ENCODE data around the gene NCCRP1.
"Not testable (repeated sequence)": the region's sequence is repeated elsewhere in the genome, so short reads cannot be mapped to it uniquely, and the experiment has no call there.

NCCRP1 gene

DNA sequence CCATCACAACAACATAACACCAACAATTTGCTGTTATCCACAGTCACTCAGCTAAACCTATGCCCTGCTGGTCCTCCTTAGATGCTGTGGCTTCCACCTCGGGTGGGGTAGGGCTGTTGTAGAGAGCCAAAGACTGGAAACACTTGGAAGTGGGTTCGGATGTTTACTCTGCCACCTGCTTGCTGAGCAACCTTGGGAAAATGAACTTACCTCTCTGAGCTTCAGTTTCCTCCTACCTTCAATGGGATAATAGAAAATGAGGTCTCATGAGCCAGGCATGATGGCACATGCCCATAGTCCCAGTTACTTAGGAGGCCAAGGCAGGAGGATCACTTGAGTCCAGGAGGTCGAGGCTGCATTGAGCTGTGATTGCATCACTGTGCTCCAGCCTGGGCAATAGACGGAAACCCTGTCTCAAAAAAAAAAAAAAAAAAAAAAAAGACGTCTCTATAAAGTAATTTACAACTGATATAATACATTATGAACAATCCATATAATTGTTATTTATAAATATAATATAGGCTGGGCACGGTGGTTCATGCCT, 10.6 kb downstream of the NCCRP1 start:
- H3K4me1 Mint-ChIP-seq, result no peaks in the 10 kb centered on the region
- H3K9me3 Mint-ChIP-seq, result no peaks in the 10 kb centered on the region
- no peak overlapping the region for H3K27ac Mint-ChIP-seq
- no peak overlapping the region for H3K4me3 Mint-ChIP-seq
- H3K36me3 Mint-ChIP-seq, result no peaks in the 10 kb centered on the region
- H3K27me3 Mint-ChIP-seq, result peaks cover 15% of the 10 kb centered on the region

DNA sequence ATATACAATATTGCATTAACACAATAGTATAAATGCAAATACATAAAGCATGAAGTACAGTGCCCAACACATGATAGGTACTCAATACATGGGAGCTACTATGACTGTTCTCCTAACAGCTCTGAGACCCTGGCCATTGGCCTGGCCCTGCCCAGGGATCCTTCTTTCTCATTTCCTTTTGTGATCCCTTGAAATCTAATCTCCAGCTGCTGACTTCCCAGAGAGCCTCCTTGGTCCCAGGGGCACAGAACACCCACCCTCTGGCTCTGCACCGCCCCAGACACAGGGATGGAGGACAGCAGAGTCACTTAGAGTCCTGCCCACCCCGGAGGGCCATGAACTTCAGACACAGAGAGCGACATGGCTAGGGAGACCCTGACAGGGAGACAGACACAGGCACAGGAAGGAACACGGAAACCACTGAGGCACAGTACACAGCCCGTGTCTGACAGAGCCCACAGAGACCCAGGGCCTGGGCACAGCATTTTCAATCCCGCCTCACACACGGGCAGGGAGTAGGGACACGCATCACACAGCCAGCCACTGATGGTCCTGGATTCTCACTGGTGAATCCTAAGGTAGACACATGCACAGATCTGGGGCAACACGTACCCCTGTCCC, 11.5 kb downstream of the NCCRP1 start:
- Mint-ChIP-seq H3K27me3 (peaks cover 10% of the 10 kb centered on the region), H3K4me3 (no peak overlapping the region), H3K27ac (no peak overlapping the region), H3K36me3 (no peaks in the 10 kb centered on the region), H3K4me1 (no peaks in the 10 kb centered on the region), H3K9me3 (no peaks in the 10 kb centered on the region)

DNA sequence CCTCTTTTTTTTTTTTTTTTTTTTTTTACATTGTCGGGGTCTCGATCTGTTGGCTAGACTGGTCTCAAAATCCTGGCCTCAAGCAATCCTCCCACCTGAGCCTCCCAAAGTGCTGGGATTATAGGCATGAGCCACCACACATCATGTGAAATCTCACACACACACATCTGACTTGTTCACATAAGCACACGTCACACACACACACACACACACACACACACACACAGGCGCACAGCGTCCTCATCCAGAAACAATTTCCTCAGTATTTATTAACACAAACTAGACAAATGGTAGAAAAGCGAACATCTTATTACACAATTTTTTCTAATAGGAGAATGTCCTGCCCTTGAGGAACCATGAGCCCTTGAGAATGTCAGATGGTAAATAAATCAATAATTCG, 12.4 kb downstream of the NCCRP1 start:
- Mint-ChIP-seq H3K36me3 (no peaks in the 10 kb centered on the region), H3K27ac (no peak overlapping the region), H3K4me3 (no peak overlapping the region), H3K4me1 (no peaks in the 10 kb centered on the region), H3K27me3 (peaks cover 5% of the 10 kb centered on the region), H3K9me3 (no peaks in the 10 kb centered on the region)

DNA sequence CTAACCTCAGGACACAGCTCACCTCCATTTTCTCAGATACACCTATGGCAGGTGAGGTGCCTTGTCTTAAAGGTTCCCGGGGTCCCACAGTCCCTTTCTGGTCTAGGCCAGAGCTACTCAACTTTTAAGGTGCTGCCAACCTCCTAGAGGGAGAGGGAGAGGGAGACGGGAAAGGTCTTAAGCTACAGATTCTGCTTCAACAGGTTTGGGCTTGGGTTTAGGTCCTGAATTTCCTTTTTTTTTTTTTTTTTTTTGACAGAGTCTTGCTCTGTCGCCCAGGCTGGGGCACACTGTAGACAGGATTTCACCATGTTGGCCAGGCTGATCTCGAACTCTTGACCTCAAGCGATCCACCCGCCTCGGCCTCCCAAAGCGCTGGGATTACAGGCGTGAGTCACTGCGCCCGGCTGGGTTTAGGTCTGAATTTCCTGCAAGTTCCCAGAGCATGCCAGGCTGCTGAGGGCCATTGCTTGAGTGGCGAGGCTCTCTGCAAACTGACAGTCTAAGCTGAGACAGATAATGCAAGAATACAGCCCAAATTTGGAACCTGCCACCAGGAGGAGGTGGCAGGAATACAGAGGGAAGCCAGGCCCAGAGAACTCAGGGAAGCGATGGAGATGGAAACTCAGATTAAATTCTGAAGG, 15.1 kb downstream of the NCCRP1 start:
- H3K36me3 Mint-ChIP-seq, result no peaks in the 10 kb centered on the region
- no peak overlapping the region for H3K27ac Mint-ChIP-seq
- no peaks in the 10 kb centered on the region for H3K4me1 Mint-ChIP-seq
- no peaks in the 10 kb centered on the region for H3K27me3 Mint-ChIP-seq
- no peak overlapping the region for H3K4me3 Mint-ChIP-seq
- H3K9me3 Mint-ChIP-seq, result no peaks in the 10 kb centered on the region

DNA sequence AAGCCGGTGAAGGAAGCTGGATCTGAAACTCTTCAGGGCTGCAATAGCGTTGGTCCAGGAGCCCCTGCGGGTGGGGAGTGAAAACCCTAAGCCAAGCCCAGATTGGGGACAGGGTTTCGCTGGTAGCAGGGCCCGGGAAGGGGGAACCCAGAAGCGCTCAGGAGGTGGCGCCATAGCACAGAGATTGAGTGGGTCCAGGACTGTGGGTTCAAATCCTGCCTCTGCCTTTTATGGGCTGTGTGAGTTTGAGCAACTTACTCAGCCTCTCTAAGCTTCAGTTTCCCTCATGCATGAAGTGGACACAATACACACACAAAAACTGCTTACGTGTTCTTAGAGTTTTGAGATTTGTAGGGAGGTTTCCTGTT, 15.6 kb downstream of the NCCRP1 start:
- Mint-ChIP-seq H3K9me3 (no peaks in the 10 kb centered on the region), H3K27ac (no peak overlapping the region), H3K4me1 (no peaks in the 10 kb centered on the region), H3K27me3 (peaks cover 2% of the 10 kb centered on the region), H3K4me3 (no peak overlapping the region), H3K36me3 (no peaks in the 10 kb centered on the region)

DNA sequence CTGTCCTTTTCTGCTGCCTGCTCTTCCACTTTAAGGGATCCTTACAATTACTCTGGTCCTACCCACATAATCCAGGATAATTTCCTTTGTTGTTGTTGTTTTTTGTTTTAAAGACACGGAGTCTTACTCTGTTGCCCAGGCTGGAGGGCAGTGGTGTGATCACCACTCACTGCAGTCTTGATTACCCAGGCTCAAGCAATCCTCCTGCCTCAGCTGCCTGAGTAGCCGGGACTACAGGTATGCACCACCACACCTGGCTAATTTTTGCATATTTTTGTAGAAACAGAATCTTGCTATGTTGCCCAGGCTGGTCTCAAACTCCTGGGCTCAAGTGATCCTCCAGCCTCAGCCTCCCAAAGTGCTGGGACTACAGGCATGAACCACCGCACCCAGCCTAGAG, 18.6 kb downstream of the NCCRP1 start:
- not testable (repeated sequence) for H3K9me3 Mint-ChIP-seq, H3K27me3 Mint-ChIP-seq, H3K36me3 Mint-ChIP-seq, H3K4me3 Mint-ChIP-seq, H3K4me1 Mint-ChIP-seq, H3K27ac Mint-ChIP-seq

DNA sequence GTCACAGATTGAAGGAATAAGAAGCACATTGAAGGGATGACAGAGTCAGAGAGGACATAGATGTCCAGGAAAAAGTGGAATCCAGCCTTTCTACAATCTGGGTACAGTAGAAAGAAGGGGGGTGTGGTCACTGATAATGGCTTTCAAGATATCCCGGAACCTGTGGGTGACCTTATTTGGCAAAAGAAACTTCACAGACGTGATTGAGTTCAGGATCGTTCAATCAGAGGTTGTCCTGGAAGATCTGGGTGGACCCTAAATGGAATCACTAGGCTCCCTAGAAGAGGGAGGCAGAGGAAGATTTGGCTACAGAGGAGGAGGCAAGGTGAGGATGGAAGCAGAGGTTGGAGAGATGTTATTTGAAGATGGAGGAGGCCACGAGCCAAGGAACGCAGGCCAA, 20.3 kb downstream of the NCCRP1 start:
- no peak overlapping the region for H3K4me3 Mint-ChIP-seq
- no peaks in the 10 kb centered on the region for H3K36me3 Mint-ChIP-seq
- no peaks in the 10 kb centered on the region for H3K4me1 Mint-ChIP-seq
- peaks cover 11% of the 10 kb centered on the region for H3K27me3 Mint-ChIP-seq
- H3K9me3 Mint-ChIP-seq, result no peaks in the 10 kb centered on the region
- H3K27ac Mint-ChIP-seq, result no peak overlapping the region

DNA sequence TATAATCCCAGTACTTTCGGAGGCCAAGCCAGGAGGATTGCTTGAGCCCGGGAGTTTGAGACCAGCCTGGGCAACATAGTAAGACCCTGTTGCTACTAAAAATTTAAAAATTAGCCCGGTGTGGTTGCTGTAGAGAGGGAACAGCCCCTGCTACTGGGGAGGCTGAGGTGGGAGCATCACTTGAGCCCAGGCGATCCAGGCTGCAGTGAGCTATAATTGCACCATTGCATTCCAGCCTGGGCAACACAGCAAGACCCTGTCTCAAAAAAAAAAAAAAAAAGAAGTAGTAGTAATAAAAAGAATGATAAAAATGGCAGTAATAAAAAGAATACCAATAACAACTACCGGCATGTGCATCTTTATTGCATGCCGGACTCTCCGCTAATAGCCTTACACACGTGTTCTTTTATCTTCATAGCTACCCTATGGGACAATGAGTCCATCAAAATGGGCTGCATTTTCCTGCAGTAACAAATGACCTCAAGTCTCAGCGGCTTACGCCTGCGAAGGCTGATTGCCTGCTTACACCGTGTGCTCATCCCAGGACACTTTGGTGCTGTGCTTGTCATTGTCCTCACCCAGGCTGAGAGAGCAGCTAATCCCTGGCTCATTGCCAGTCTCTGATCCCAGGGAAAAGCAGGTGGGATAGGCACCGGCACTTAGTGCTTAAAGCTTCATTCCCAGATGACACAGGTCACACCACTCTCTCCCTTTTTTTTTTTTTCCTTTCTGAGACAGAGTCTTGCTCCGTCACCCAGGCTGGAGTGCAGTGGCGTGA, 21.7 kb downstream of the NCCRP1 start:
- H3K4me1 Mint-ChIP-seq, result no peaks in the 10 kb centered on the region
- peak overlapping the region; percentile 30 for H3K27ac Mint-ChIP-seq
- no peaks in the 10 kb centered on the region for H3K36me3 Mint-ChIP-seq
- no peak overlapping the region for H3K4me3 Mint-ChIP-seq
- H3K9me3 Mint-ChIP-seq, result no peaks in the 10 kb centered on the region
- H3K27me3 Mint-ChIP-seq, result peaks cover 12% of the 10 kb centered on the region

DNA sequence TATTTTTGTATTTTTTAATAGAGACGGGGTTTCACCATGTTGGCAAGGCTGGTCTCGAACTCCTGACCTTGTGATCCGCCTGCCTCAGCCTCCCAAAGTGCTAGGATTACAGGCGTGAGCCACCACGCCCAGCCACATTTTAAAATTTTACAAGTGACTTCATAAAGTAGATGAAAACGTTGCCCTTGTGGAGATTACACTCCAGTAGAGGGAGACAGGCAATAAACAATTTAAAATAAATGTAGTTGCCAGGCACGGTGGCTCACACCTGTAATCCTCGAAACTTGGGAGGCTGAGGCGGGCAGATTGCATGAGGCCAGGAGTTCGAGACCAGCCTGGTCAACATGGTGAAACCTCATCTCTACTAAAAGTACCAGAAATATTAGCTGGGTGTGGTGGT, 22.3 kb downstream of the NCCRP1 start:
- H3K9me3 Mint-ChIP-seq, H3K36me3 Mint-ChIP-seq, H3K4me1 Mint-ChIP-seq, H3K27ac Mint-ChIP-seq, H3K4me3 Mint-ChIP-seq: not testable (repeated sequence)
- H3K27me3 Mint-ChIP-seq, result peaks cover 14% of the 10 kb centered on the region

DNA sequence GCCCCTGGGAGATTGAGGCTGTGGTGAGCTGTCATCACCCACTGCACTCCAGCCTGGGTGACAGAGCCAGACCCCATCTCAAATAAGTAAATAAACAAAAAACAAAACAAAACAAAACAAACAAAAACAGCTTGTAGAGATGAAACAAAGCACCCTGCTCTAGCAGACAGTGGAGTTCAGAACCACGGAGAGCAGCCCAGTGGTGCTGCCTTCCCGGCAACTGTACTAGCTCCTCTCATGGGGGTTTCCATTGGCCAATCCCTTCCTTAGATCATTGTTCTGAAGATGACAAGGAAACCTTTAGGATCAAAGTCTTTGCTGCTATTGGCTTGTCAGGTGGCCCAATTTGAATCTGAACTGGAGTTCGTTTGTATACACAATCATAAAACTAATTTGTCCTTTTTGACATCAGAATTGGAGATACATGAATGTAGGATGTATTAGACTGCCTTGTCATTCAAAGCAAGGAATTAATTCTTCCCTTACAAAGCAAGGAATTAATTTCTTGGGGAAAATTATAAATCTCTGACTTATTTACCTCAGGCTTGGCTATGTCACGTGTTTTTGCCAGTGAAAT, 27.0 kb downstream of the NCCRP1 start:
- H3K36me3 Mint-ChIP-seq, result peaks cover 2% of the 10 kb centered on the region
- H3K4me1 Mint-ChIP-seq, result no peaks in the 10 kb centered on the region
- no peak overlapping the region for H3K4me3 Mint-ChIP-seq
- peaks cover 16% of the 10 kb centered on the region for H3K27me3 Mint-ChIP-seq
- no peaks in the 10 kb centered on the region for H3K9me3 Mint-ChIP-seq
- H3K27ac Mint-ChIP-seq, result no peak overlapping the region

DNA sequence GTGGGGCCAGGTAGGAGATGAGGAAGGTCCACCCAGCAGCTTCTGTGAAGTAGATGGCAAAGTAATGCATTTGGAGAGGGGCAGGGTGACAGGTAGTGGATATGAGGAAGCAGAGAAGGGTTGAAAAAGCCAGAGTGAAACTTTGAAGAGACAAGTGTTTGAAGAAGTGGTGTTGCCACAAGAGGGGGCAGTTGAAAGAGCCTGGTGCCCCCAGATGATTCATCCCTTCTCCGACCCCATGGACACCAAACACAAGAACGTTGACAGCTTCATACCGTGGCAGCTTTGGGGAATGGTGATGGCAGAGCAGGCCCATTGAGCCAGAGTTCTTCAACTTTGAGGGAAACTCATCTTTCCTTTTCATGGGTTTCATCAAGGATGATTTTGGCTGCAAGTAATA, 28.1 kb downstream of the NCCRP1 start:
- Mint-ChIP-seq H3K4me3 (no peak overlapping the region), H3K27ac (no peak overlapping the region), H3K27me3 (peaks cover 12% of the 10 kb centered on the region), H3K9me3 (no peaks in the 10 kb centered on the region), H3K36me3 (peaks cover 2% of the 10 kb centered on the region), H3K4me1 (no peaks in the 10 kb centered on the region)

DNA sequence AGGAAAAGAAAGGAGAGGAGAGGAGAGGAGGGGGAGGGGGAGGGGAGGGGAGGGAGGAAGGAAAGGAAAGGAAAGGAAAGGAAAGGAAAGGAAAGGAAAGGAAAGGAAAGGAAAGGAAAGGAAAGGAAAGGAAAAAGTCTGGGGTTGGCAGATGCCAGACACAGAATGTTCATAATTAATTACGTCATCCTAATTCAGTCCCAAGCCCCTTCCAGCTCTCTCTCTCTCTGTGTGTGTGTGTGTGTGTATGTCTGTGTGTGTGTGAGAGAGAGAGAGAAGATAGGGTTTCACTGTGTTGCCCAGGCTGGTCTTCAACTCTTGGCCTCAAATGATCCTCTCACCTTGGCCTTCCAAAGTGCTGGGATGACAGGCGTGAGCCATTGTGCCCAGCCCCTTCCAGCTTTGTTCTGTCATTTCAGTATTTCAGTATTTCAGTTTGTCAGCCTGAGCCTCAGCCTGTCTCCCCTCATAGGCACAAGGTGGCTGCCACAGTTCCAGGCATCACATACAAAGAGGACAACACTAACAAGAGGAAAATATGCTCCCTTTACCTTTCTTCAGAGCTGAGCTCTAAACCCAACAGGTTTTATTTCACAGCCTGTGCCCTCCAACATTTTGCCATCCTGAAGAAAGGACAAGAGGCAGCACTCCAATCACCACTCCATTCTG, 33.5 kb downstream of the NCCRP1 start:
- Mint-ChIP-seq H3K4me1 (no peaks in the 10 kb centered on the region), H3K9me3 (no peaks in the 10 kb centered on the region), H3K27ac (no peak overlapping the region), H3K27me3 (no peaks in the 10 kb centered on the region), H3K4me3 (no peak overlapping the region), H3K36me3 (peaks cover 2% of the 10 kb centered on the region)

DNA sequence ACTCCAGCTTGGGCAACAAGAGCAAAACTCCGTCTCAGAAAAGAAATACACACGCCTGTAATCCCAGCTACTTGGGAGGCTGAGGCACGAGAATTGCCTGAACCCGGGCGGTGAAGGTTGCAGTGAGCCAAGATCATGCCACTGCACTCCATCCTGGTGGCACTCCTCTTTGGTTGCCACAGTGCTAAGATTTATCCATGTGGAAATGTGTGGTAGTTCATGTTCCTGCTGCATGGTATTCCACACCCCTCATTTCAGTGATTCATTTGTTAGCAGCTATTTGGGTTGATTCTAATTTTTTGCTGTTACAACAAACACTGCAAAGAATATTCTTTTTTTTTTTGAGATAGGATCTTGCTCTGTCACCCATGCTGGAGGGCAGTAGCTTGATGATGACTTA, 35.9 kb downstream of the NCCRP1 start:
- Mint-ChIP-seq H3K36me3 (no peaks in the 10 kb centered on the region), H3K27ac (no peak overlapping the region), H3K4me3 (no peak overlapping the region), H3K9me3 (no peaks in the 10 kb centered on the region), H3K4me1 (peaks cover 19% of the 10 kb centered on the region), H3K27me3 (no peaks in the 10 kb centered on the region)

DNA sequence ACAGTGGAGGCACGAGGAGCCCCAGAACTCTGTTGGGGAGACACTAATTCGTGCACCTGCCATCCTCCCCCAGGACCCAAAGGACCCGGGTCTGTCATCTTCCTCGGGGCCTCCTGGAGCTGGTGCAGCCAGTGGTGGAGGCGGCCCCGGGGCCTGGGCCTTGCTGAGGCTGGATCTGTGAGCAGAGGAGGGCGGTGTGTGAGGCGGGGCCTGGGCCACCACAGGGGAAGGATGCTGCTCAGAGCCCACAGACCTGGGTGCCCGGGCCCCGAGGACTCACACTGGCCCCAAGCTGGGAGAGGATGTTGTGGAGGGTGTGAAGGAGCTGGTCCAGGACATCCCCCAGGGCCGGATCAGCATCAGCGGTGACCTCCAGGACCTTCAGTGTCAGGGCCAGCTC, 39.8 kb downstream of the NCCRP1 start:
- peak overlapping the region; percentile 34 for H3K4me3 Mint-ChIP-seq
- H3K9me3 Mint-ChIP-seq, result no peaks in the 10 kb centered on the region
- peaks cover 34% of the 10 kb centered on the region for H3K4me1 Mint-ChIP-seq
- H3K27ac Mint-ChIP-seq, result peak overlapping the region; percentile 81
- no peaks in the 10 kb centered on the region for H3K27me3 Mint-ChIP-seq
- no peaks in the 10 kb centered on the region for H3K36me3 Mint-ChIP-seq

Data from activated naive CD4-positive, alpha-beta T cell treated with anti-CD3 and anti-CD28 coated beads, Interleukin-2, amount 50 U/mL, for 24 hours (primary cell).